GM12892 (cell line): ENCODE data around the gene REPIN1.

Experiments
- POLR2A ChIP-seq: IDR thresholded peaks from 2 replicates; pipeline ENCODE4 v1.6.1; 2011; ENCODE audit warnings: low read depth, low read length, control low read depth
- POLR2AphosphoS5 ChIP-seq: IDR thresholded peaks from 2 replicates; pipeline ENCODE4 v1.6.1; 2011; ENCODE audit warnings: low read depth, low read length, control low read depth

- TF ChIP-seq POLR2A (no peak), POLR2AphosphoS5 (no peak)
Measured at GRCh38 chr7:150400788-150401423, 32.3 kb downstream of the REPIN1 start.
